ENCODE data around the gene BCAS3. TPM values are rescaled to one million over a fixed set of nuclear protein-coding genes. Genes with fewer than 3 reads are reported as not detected.

BCAS3 gene
- total and polyA plus RNA-seq, 2 donors (not counting 1 experiment from before 2014, with no cell fraction given), result 13.9 to 73.4 TPM

GRCh38 chr17:61185385-61185784 is 507.7 kb downstream of the BCAS3 start:
- ChIA-PET POLR2A (no interaction called here), CTCF (no interaction called here)
- no peaks in the 10 kb centered on the region for H3K27me3 Mint-ChIP-seq
- Histone ChIP-seq H3K79me2 (ENCODE audit: control insufficient read depth, insufficient read depth, low read length) (no peaks in the 10 kb centered on the region), H3K9me3 (ENCODE audit: control extremely low read depth in 1 of 3, control insufficient read depth in 2 of 3, insufficient read depth in 1 of 3, low read length in 2 of 3) (no peaks in the 10 kb centered on the region), H3K4me1 (ENCODE audit: control insufficient read depth in 2 of 2, insufficient read depth in 2 of 2, low read length in 2 of 2) (peaks cover 0 to 7% of the 10 kb centered on the region in 2 donors), H3K27me3 (replicated peaks in 1 of 4; ENCODE audit: control extremely low read depth in 1 of 4, control insufficient read depth in 3 of 4, insufficient read depth in 4 of 4, low read length in 3 of 4) (no peaks in the 10 kb centered on the region), H3K9ac (ENCODE audit: low read length) (no peak overlapping the region), H3K4me3 (ENCODE audit: control extremely low read depth in 1 of 5, extremely low read depth in 1 of 5, insufficient read depth in 1 of 5, low read depth in 2 of 5, low read length in 4 of 5) (no peak overlapping the region), H3K4me2 (replicated peaks; ENCODE audit: low read depth, low read length, poor library complexity, severe bottlenecking) (no peak overlapping the region), H3K36me3 (replicated peaks in 1 of 2; ENCODE audit: control extremely low read depth in 1 of 2, control insufficient read depth in 1 of 2, extremely low read depth in 1 of 2, insufficient read depth in 2 of 2, low read length in 1 of 2) (no peaks in the 10 kb centered on the region), H3K27ac (ENCODE audit: low read length in 2 of 2) (no peak overlapping the region), H4K20me1 (ENCODE audit: control insufficient read depth, insufficient read depth, low read length, poor library complexity, severe bottlenecking) (no peaks in the 10 kb centered on the region), H2AFZ (ENCODE audit: insufficient read depth, low read depth, low read length, poor library complexity, severe bottlenecking) (no peak overlapping the region)
- TF ChIP-seq EZH2 (IDR thresholded peaks at IDR 0.05; ENCODE audit: borderline replicate concordance, insufficient read depth, low read depth, low read length, poor library complexity, severe bottlenecking) (no peak), CTCF (IDR thresholded peaks at IDR 0.05) (no peak)
- H3K4me3 Mint-ChIP-seq, result no peak overlapping the region
- WGBS (ENCODE audit: insufficient coverage), result no CpG with 5 or more reads among the region's 4 CpGs
- peaks cover 8% of the 10 kb centered on the region for H3K4me1 Mint-ChIP-seq
- no peak overlapping the region for H3K27ac Mint-ChIP-seq
- H3K9me3 Mint-ChIP-seq (ENCODE audit: insufficient read depth), result peaks cover 2% of the 10 kb centered on the region
- ATAC-seq (ENCODE audit: low read depth) (no peak), DNase-seq (no peak)
- intact Hi-C loops (cut with micrococcal nuclease), result no loop called here

GRCh38 chr17:61187038-61187437 is 509.4 kb downstream of the BCAS3 start:
- Histone ChIP-seq H3K4me2 (replicated peaks; ENCODE audit: low read depth, low read length, poor library complexity, severe bottlenecking) (no peak overlapping the region), H3K27me3 (replicated peaks in 1 of 4; ENCODE audit: control extremely low read depth in 1 of 4, control insufficient read depth in 3 of 4, insufficient read depth in 4 of 4, low read length in 3 of 4) (no peaks in the 10 kb centered on the region), H2AFZ (ENCODE audit: insufficient read depth, low read depth, low read length, poor library complexity, severe bottlenecking) (no peak overlapping the region), H4K20me1 (ENCODE audit: control insufficient read depth, insufficient read depth, low read length, poor library complexity, severe bottlenecking) (no peaks in the 10 kb centered on the region), H3K9ac (ENCODE audit: low read length) (no peak overlapping the region), H3K9me3 (ENCODE audit: control extremely low read depth in 1 of 3, control insufficient read depth in 2 of 3, insufficient read depth in 1 of 3, low read length in 2 of 3) (peaks cover 0 to 11% (median 1%) of the 10 kb centered on the region in 3 donors), H3K27ac (ENCODE audit: low read length in 2 of 2) (no peak overlapping the region), H3K4me3 (ENCODE audit: control extremely low read depth in 1 of 5, extremely low read depth in 1 of 5, insufficient read depth in 1 of 5, low read depth in 2 of 5, low read length in 4 of 5) (no peak overlapping the region), H3K79me2 (ENCODE audit: control insufficient read depth, insufficient read depth, low read length) (no peaks in the 10 kb centered on the region), H3K4me1 (ENCODE audit: control insufficient read depth in 2 of 2, insufficient read depth in 2 of 2, low read length in 2 of 2) (peaks cover 0 to 7% of the 10 kb centered on the region in 2 donors), H3K36me3 (replicated peaks in 1 of 2; ENCODE audit: control extremely low read depth in 1 of 2, control insufficient read depth in 1 of 2, extremely low read depth in 1 of 2, insufficient read depth in 2 of 2, low read length in 1 of 2) (no peaks in the 10 kb centered on the region)
- Mint-ChIP-seq H3K4me3 (no peak overlapping the region), H3K9me3 (ENCODE audit: insufficient read depth) (peaks cover 2% of the 10 kb centered on the region), H3K27ac (no peak overlapping the region), H3K4me1 (peaks cover 8% of the 10 kb centered on the region), H3K27me3 (no peaks in the 10 kb centered on the region)
- ChIA-PET POLR2A (no interaction called here), CTCF (no interaction called here)
- ATAC-seq (ENCODE audit: low read depth) (no peak), DNase-seq (no peak)
- intact Hi-C loops (cut with micrococcal nuclease), result no loop called here
- TF ChIP-seq CTCF (IDR thresholded peaks at IDR 0.05) (no peak), EZH2 (IDR thresholded peaks at IDR 0.05; ENCODE audit: borderline replicate concordance, insufficient read depth, low read depth, low read length, poor library complexity, severe bottlenecking) (no peak)
- WGBS (ENCODE audit: insufficient coverage), result no CpG with 5 or more reads among the region's 2 CpGs
